ENCODE data around the gene SAP25.
A peak's percentile ranks its signal among the peaks of the same experiment; 100 is the strongest.

DNA sequence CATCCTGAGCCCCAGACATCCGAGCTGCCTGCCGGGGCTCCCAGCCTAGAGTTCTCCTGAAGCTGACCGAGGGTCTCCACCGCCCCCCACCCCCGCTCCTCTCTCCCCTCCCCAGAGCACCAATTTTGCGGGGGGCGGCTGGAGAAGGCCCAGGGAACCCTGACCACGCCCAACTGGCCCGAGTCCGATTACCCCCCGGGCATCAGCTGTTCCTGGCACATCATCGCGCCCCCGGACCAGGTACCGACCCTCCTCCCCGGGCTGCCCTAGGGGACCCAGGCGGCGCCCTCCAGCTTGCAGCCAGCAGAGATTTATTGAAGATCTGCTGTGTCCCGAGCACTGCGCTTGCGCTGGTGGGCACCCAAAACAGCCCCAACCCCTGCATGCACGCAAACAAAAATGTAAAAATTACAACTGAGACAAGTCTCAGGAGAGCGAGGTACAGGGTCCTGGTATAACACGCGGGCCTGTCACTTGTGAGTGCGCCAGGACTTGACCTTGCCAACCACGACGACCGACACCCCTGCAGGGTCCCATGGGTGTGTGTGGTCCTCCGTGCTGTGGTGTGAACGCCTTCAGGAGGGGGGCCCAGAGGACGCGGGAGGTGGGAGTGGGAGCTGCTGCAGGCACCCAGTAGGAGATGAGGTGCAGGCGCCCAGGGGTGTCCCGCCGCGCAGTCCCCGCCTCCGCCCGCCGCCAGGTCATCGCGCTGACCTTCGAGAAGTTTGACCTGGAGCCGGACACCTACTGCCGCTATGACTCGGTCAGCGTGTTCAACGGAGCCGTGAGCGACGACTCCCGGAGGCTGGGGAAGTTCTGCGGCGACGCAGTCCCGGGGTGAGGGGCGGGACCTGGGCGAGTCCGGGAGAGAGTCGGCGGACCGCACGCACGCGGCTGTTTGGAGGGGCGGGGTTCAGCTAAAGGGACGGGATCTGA, 31.5 kb upstream of the SAP25 start:
- TF ChIP-seq POLR2AphosphoS5 (IDR thresholded peaks at IDR 0.05; ENCODE audit: low read depth, low read length) (no peak), SIN3A (IDR thresholded peaks at IDR 0.05; ENCODE audit: borderline replicate concordance, insufficient read depth, low read depth, low read length) (no peak)
- TF ChIP-seq, protein P1, sequence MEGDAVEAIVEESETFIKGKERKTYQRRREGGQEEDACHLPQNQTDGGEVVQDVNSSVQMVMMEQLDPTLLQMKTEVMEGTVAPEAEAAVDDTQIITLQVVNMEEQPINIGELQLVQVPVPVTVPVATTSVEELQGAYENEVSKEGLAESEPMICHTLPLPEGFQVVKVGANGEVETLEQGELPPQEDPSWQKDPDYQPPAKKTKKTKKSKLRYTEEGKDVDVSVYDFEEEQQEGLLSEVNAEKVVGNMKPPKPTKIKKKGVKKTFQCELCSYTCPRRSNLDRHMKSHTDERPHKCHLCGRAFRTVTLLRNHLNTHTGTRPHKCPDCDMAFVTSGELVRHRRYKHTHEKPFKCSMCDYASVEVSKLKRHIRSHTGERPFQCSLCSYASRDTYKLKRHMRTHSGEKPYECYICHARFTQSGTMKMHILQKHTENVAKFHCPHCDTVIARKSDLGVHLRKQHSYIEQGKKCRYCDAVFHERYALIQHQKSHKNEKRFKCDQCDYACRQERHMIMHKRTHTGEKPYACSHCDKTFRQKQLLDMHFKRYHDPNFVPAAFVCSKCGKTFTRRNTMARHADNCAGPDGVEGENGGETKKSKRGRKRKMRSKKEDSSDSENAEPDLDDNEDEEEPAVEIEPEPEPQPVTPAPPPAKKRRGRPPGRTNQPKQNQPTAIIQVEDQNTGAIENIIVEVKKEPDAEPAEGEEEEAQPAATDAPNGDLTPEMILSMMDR (IDR thresholded peaks at IDR 0.05), result peak; percentile 37; the same call in 1 of the 2 replicates

All from Panc1 (cell line).